Measurements from ENCODE around the gene PPP1R27.

- TF ChIP-seq CTCF (IDR thresholded peaks at IDR 0.05), result no peak
- no peak for TF ChIP-seq POLR2AphosphoS5 (IDR thresholded peaks at IDR 0.05)
Observed at GRCh38 chr17:81814748-81815645, 19.9 kb downstream of the PPP1R27 start.
